ENCODE data around the gene PRDM16.

Gene PRDM16

GRCh38 chr1:3315399-3316339 lies 246.7 kb downstream of the PRDM16 start:
- DNase-seq = no peak

- no peak for DNase-seq
These were observed 247.4 kb downstream of the PRDM16 start for GRCh38 chr1:3316340-3316943.

GRCh38 chr1:3317456-3317855 lies 248.5 kb downstream of the PRDM16 start:
- no peak for DNase-seq

GRCh38 chr1:3318329-3318728 lies 249.3 kb downstream of the PRDM16 start:
- no peak for DNase-seq

GRCh38 chr1:3319874-3320245 lies 250.9 kb downstream of the PRDM16 start:
- DNase-seq = peak; percentile 16

- no peak for DNase-seq
These were observed 251.5 kb downstream of the PRDM16 start for GRCh38 chr1:3320246-3321152.

GRCh38 chr1:3321559-3322449 lies 252.8 kb downstream of the PRDM16 start:
- DNase-seq = no peak

GRCh38 chr1:3322450-3323020 lies 253.5 kb downstream of the PRDM16 start:
- no peak for DNase-seq

- no peak for DNase-seq
These were observed 254.2 kb downstream of the PRDM16 start for GRCh38 chr1:3323021-3323795.

- DNase-seq = no peak
These were observed 255.0 kb downstream of the PRDM16 start for GRCh38 chr1:3323796-3324703.

- DNase-seq = no peak
These were observed 255.9 kb downstream of the PRDM16 start for GRCh38 chr1:3324704-3325535.

- no peak for DNase-seq
These were observed 257.7 kb downstream of the PRDM16 start for GRCh38 chr1:3326516-3327388.

- DNase-seq = no peak
These were observed 258.3 kb downstream of the PRDM16 start for GRCh38 chr1:3327389-3327702.

- no peak for DNase-seq
These were observed 259.1 kb downstream of the PRDM16 start for GRCh38 chr1:3327936-3328590.

- DNase-seq = no peak
These were observed 260.8 kb downstream of the PRDM16 start for GRCh38 chr1:3329640-3330281.

- no peak for DNase-seq
These were observed 261.8 kb downstream of the PRDM16 start for GRCh38 chr1:3330771-3331245.

- no peak for DNase-seq
These were observed 262.6 kb downstream of the PRDM16 start for GRCh38 chr1:3331564-3331963.

Data from CD4-positive, alpha-beta T cell treated with Interleukin-6 for 4 hours (primary cell).